Measurements from ENCODE around the gene ZNF436. TPM values are rescaled to one million over a fixed set of nuclear protein-coding genes. Genes with fewer than 3 reads are reported as not detected.
A peak's percentile ranks its signal among the peaks of the same experiment; 100 is the strongest.

Gene ZNF436
- total and polyA plus RNA-seq, 9 of the 15 experiments (the other 6 are each of a cell fraction or from before 2014, with no cell fraction given): 2.1 to 11.3 (median 6.8) TPM

DNA sequence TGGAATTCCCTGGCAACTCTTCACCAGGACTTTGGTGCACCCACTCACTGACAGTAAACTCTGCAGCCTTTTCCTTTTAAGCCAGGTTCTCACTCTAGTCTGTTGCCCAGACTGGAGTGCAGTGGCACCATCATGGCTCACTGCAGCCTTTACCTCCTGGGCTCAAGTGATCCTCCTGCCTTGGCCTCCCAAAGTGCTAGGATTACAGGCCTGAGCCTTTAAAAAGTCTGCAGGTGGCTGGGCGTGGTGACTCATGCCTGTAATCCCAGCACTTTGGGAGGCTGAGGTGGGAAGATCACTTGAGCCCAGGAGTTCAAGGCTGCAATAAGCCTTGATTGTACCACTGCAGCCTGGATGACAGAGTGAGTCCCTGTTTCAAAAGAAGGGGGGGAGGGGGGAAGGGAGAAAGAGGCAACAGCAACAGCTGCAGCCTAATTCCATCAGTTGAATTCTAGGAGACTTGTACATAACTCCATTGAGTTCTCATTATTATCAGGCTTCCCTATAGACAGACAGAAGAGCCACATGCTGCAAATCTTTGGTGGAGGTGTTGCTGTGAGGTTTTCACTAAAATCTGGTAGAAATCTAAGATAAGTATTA, 17.4 kb downstream of the ZNF436 start:
- FAIRE-seq (no peak), DNase-seq (ENCODE audit: extremely low read depth in 1 of 4, low spot score in 3 of 4) (no peak), ATAC-seq (no peak)
- Histone ChIP-seq H3K79me2 (ENCODE audit: control insufficient read depth, insufficient read depth, low read length) (no peaks in the 10 kb centered on the region), H3K9me3 (replicated peaks; ENCODE audit: control insufficient read depth, insufficient read depth, low read depth, low read length) (no peaks in the 10 kb centered on the region), H3K27me3 (ENCODE audit: control insufficient read depth in 2 of 2, insufficient read depth in 2 of 2, low read length in 2 of 2) (no peaks in the 10 kb centered on the region), H3K27ac (ENCODE audit: extremely low read depth, low read depth, low read length) (no peak overlapping the region), H3K4me3 (no peak overlapping the region), H4K20me1 (replicated peaks; ENCODE audit: control insufficient read depth, insufficient read depth, low read length) (no peaks in the 10 kb centered on the region), H3K9me1 (ENCODE audit: control insufficient read depth, insufficient read depth, low read length) (no peaks in the 10 kb centered on the region), H3K4me1 (replicated peaks in 1 of 2; ENCODE audit: control insufficient read depth in 2 of 2, insufficient read depth in 2 of 2, low read length in 2 of 2) (no peaks in the 10 kb centered on the region; a peak in 1 of 5 replicates), H2AFZ (ENCODE audit: low read depth, low read length) (no peak overlapping the region), H3K9ac (ENCODE audit: insufficient read depth in 1 of 2, low read depth in 2 of 2, low read length in 2 of 2) (peak overlapping the region in 1 of 2 experiments; percentile 27; a peak in 1 of 4 replicates), H3K4me2 (ENCODE audit: insufficient read depth, low read length) (no peak overlapping the region), H3K36me3 (ENCODE audit: control insufficient read depth, insufficient read depth, low read length) (no peaks in the 10 kb centered on the region)
- intact Hi-C loops (cut with micrococcal nuclease): no loop called here
- in situ Hi-C loops (cut with MboI): no loop called here
- TF ChIP-seq MYC (IDR thresholded peaks at IDR 0.05; ENCODE audit: low read depth, low read length): no peak
- TF ChIP-seq MYC (CRISPR knock-in tag; IDR thresholded peaks at IDR 0.05; ENCODE audit: borderline replicate concordance, low read depth): no peak
- TF ChIP-seq, protein P1, sequence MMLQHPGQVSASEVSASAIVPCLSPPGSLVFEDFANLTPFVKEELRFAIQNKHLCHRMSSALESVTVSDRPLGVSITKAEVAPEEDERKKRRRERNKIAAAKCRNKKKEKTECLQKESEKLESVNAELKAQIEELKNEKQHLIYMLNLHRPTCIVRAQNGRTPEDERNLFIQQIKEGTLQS (IDR thresholded peaks at IDR 0.05): peak; percentile 28
- TF ChIP-seq, protein P1 (CRISPR knock-in tag; conservative IDR thresholded peaks at IDR 0.05): no peak
- TF ChIP-seq TOE1 (IDR thresholded peaks at IDR 0.05; ENCODE audit: borderline replicate concordance): no peak
- no peak for TF ChIP-seq TOE1 (CRISPR knock-in tag; IDR thresholded peaks at IDR 0.05; ENCODE audit: borderline replicate concordance, low read depth)
- ChIA-PET CTCF (ENCODE audit: low intra/inter-chr PET ratio) (no interaction called here), POLR2A (interaction anchor here (0.6 to 7.7 kb wide), 2 partner anchors 7 to 19 kb away, joined by 3 to 35 read pairs; partner anchors contain the start of gene HNRNPR)
- 21% methylated on average over 1 of the region's 1 CpG for WGBS (ENCODE audit: insufficient coverage, low coverage, missing lambda C conversion rate)
- BruUV-seq (replicated peaks): no TSS peak
